ENCODE measurements around the gene EHBP1L1. TPM values are rescaled to one million over a fixed set of nuclear protein-coding genes. Genes with fewer than 3 reads are reported as not detected.
"Not testable (repeated sequence)": the region's sequence is repeated elsewhere in the genome, so short reads cannot be mapped to it uniquely, and the experiment has no call there.

The EHBP1L1 gene
- total RNA-seq, 1 experiment from 2014 or later, result 105 TPM

DNA sequence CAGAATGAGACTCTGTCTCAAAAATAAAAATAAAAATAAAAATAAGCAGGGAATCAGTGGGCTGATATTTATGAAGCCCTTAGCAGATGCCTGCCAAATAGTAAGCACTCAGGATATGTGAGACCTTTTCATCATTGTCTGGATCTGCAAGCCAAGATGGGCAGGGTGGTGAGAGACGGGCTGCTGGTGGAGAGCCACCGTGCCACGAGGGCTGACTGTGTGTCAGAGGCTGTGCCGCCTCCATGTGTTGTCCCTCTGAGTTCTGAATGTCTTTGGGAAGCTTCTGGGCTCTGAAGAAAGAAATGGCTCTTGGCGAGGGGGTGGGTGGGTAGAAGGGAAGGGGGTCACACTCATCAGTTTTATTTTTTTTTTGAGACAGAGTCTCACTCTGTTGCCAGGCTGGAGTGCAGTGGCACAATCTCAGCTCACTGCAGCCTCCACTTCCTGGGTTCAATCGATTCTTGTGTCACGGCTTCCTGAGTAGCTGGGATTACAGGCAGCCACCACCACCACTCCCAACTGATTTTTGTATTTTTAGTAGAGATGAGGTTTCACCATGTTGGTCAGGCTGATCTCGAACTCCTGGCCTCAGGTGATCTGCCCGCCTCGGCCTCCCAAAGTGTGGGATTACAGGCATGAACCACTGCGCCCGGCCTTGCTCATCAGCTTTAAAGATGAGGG lies 10.8 kb upstream of the EHBP1L1 start:
- H2AFZ ChIP-seq (ENCODE audit: low read depth, low read length, poor library complexity, severe bottlenecking); POLR2A ChIA-PET; H3K27me3 ChIP-seq (ENCODE audit: insufficient read depth, low read length); BruUV-seq (replicated peaks); H3K9ac ChIP-seq (ENCODE audit: low read length); H3K9me2 ChIP-seq (ENCODE audit: insufficient read depth); H4K20me1 ChIP-seq (ENCODE audit: insufficient read depth); CTCF ChIA-PET; DNase-seq (ENCODE audit: low read depth, low spot score); ATAC-seq; H3K4me2 ChIP-seq (ENCODE audit: low read length); H3K27ac ChIP-seq (ENCODE audit: low read depth, low read length); H3K4me3 ChIP-seq (replicated peaks in 1 of 2; ENCODE audit: low read depth in 1 of 2, low read length in 2 of 2); H3K9me3 ChIP-seq (ENCODE audit: control insufficient read depth in 1 of 2, insufficient read depth in 1 of 2, low read depth in 1 of 2, low read length in 2 of 2); H3K36me3 ChIP-seq (ENCODE audit: control insufficient read depth in 1 of 2, insufficient read depth in 2 of 2, low read length in 2 of 2); intact Hi-C loops (cut with micrococcal nuclease); RAD21 ChIA-PET (ENCODE audit: low non-redundant PET in 1 of 2, low total read pairs in 2 of 2, uncharacterized antibody in 2 of 2, unreplicated experiment in 2 of 2): not testable (repeated sequence)
- Histone ChIP-seq H3K4me1 (ENCODE audit: control insufficient read depth in 1 of 2, insufficient read depth in 2 of 2, low read length in 2 of 2) (peaks cover 46 to 80% of the 10 kb centered on the region in 2 experiments), H3K79me2 (ENCODE audit: insufficient read depth, low read length) (peaks cover 29% of the 10 kb centered on the region)

DNA sequence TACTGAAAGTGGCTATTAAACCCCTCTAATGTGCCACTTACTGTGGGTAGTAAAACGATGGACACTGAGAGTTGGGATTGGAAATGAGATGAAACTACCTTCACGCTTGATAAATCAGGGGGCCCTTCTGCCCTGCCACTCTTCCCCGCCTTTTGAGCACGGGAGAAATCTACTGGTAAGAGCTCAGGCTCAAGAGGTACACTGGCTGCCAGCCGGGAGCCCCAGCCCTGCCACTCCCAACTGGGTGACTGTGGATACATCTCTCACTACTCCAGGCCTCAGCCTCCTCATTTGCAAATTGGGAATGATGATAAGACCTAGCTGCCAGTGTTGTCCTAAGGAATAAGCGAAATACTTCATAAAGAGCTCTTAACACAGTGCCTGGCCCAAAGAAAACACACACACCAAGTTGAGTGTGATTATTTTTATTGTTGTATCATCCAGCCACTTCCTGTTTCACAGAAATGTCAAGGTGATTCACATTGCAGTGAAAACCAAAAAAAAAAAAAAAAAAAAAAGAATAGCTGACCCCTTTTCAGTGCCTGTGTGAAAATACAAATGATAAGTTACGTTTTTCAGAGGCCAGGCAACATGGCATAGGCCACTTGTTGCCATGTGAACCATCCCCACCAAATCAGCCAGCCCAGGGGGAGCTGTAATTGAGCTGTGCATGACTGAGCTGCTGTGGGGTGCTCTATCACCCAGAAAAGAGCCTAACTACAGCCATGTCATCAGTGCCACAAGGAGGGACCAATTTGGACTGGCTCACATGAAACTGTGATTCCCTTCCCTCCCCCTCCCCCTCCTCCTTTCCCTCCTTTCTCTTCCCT lies 10.0 kb upstream of the EHBP1L1 start:
- ChIA-PET POLR2A (interaction anchor here (0.8 to 1.0 kb wide), 2 partner anchors 9 to 26 kb away, joined by 4 read pairs; no protein-coding TSS in a partner anchor), CTCF (no interaction called here), RAD21 (ENCODE audit: low non-redundant PET in 1 of 2, low total read pairs in 2 of 2, uncharacterized antibody in 2 of 2, unreplicated experiment in 2 of 2) (no interaction called here)
- no peaks in the 10 kb centered on the region for H4K20me1 ChIP-seq (ENCODE audit: insufficient read depth)
- no peaks in the 10 kb centered on the region for H3K27me3 ChIP-seq (ENCODE audit: insufficient read depth, low read length)
- TF ChIP-seq ELF1 (IDR thresholded peaks at IDR 0.05; ENCODE audit: borderline replicate concordance, low read depth), result no peak
- TF ChIP-seq, protein P1, sequence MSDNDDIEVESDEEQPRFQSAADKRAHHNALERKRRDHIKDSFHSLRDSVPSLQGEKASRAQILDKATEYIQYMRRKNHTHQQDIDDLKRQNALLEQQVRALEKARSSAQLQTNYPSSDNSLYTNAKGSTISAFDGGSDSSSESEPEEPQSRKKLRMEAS (IDR thresholded peaks at IDR 0.05), result no peak
- no TSS peak for BruUV-seq (replicated peaks)
- peaks cover 35% of the 10 kb centered on the region for H3K79me2 ChIP-seq (ENCODE audit: insufficient read depth, low read length)
- H3K36me3 ChIP-seq (ENCODE audit: control insufficient read depth in 1 of 2, insufficient read depth in 2 of 2, low read length in 2 of 2), result no peaks in the 10 kb centered on the region; a peak in 1 of 4 replicates
- intact Hi-C loops (cut with micrococcal nuclease), result no loop called here
- ATAC-seq (no peak), DNase-seq (ENCODE audit: low read depth, low spot score) (no peak)
- 0 out of 2 replicates have a peak overlapping the region, but pooled peaks have one; percentile 17 for H3K9ac ChIP-seq (ENCODE audit: low read length)
- H3K27ac ChIP-seq (ENCODE audit: low read depth, low read length), result no peak overlapping the region
- peak overlapping the region; percentile 33; the same call in 1 of the 2 replicates for H3K4me2 ChIP-seq (ENCODE audit: low read length)
- H2AFZ ChIP-seq (ENCODE audit: low read depth, low read length, poor library complexity, severe bottlenecking), result no peak overlapping the region
- no peaks in the 10 kb centered on the region for H3K9me3 ChIP-seq (ENCODE audit: control insufficient read depth in 1 of 2, insufficient read depth in 1 of 2, low read depth in 1 of 2, low read length in 2 of 2)
- H3K4me3 ChIP-seq (replicated peaks in 1 of 2; ENCODE audit: low read depth in 1 of 2, low read length in 2 of 2), result no peak overlapping the region
- peaks cover 38 to 72% of the 10 kb centered on the region in 2 experiments for H3K4me1 ChIP-seq (ENCODE audit: control insufficient read depth in 1 of 2, insufficient read depth in 2 of 2, low read length in 2 of 2)
- no peaks in the 10 kb centered on the region for H3K9me2 ChIP-seq (ENCODE audit: insufficient read depth)
